Hematopoietic multipotent progenitor cell treated with erythropoietin and hydrocortisone succinate and interleukin-3 and kit ligand, for 17 days (in vitro differentiated cells): Measurements from ENCODE around the gene NBEA.

Source experiments
- DNase-seq: peaks from one replicate; pipeline ENCODE4 v3.0.0-alpha.2; 2015; ENCODE audit warnings: low spot score

Gene NBEA

DNA sequence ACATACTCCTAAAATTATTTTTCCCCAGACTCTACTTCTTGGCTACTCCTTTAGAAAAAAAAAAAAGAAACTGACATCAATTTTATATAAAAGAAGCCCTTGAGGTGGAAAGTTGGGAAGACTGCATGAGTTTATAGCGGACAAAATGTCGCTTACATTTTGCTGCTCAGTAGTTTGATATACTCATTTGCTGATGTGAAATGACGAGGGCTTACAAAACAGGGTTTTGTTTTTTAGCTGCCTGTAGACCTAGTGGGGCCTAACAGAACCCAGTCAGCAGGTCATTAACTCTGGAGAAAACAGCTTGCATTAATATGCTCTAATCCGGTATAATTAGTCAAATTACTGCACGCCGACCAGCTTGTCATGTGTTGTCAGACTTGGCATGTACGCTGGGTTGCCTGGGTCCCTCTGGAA, 572.0 kb downstream of the NBEA start:
- DNase-seq, result no peak

DNA sequence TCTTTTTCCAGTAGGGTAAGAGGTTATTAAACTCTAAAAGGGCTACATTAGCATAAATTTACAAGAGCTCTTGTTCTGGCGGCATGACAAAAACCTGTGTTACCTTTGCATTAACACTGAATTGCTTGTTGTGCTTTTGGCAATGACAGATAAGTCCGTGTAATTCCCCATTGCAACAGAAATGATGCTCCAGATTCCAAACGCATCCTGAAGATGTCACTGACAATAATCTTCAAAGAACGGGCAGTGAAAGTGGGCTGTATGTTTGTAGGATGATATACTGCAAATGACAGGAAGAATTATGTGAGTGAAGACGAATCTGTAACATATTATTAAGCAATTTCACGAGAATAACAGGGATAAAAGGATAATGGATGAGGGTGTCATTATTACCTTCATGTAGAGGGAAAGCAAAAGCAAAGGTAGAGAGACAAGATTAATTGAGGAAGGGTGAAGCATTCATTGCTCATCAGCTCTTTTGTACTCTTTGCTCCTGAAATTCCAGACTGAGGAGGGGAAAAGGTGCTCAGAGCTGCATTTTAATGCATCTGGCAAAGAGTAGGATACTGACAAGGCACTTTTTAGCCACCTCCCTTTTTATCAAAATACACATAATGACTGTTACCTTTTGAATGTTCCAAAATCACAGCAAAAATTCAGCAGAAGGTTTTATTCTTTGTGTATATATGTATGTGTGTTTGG, 572.9 kb downstream of the NBEA start:
- no peak for DNase-seq

DNA sequence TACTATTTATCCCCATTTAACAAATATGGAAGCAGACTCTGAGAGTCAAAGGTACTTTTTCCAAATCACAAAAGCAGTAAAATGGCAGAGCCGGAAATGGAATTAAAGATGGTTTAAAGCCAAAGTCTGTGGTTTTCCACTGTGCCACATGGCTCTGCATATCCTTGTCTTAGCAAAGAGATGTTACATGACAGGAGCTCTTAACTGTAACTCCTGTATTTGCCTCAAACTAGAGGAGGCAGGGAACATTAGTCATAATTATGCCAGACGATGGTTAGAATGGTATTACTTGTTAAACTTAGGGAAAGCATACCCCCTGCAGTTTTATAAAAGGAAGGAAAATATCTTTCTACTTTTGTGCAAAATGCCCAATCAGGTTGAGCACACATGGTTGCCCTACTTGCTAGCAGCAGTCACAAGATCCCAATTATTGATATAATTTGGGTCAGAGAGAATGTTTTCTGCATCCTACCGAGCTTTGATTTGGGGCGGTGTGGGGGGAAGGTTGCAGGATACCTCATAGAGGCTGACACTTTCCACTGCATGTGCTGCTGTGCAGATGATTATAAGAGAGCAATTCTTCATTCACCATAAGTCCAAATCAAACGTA, 576.4 kb downstream of the NBEA start:
- DNase-seq, result no peak

DNA sequence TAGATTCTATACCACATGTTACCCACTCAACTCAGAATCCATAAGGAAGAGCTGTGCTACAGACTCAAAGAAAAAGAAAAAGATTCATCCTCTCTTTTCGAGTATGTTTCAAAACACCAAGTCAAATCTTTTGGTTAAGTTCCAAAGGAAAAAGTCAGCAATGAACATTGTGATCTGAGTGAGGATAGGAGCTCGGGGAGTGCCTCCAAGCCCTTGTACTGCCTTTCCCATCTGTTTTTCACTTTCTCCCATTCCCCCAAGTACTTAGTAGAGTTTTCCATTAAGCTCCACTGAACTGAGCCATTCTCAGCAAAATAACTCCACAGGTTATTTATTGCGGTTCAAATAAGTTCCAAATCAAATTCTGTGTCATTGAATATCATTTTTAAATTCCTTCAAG, 582.1 kb downstream of the NBEA start:
- DNase-seq, result no peak

DNA sequence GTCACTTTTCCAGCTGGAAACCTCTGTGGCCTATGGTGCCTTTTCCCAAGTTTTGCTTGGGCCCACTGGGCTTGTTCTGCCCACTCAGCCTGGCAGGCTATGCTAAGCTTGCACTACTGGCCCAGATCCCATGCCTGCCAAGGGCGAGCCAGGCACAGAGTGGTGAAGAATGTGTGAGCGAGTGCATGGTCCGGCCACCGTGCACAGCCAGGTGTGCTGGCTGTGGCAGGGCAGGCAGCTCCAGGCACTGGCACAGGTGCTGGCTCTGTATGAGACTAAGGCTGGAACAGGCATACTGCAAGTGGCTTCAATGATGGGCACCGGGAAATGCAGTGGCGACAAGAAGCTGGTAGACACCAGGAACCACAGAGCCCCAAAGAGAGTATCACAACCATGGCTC, 584.5 kb downstream of the NBEA start:
- DNase-seq, result no peak

DNA sequence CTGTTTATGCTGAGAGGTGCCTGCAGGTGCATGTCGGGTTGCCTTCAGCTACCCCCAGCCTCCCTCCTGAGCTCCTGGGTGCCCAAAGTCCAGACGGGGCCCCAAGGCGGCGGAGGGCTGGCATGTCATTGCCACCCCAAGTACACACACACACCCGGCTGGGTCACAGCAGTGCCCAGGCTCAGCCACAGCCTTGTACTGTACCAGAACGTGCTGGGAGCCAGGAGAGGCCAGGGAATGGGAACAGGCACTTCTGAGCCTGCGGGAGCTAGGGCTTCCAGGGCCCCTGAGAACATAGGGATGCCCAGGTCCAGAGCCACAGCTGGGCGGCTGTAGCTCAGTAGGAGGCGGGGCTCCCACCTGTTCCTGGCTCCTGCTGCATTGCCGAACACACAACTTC, 585.4 kb downstream of the NBEA start:
- DNase-seq, result no peak

DNA sequence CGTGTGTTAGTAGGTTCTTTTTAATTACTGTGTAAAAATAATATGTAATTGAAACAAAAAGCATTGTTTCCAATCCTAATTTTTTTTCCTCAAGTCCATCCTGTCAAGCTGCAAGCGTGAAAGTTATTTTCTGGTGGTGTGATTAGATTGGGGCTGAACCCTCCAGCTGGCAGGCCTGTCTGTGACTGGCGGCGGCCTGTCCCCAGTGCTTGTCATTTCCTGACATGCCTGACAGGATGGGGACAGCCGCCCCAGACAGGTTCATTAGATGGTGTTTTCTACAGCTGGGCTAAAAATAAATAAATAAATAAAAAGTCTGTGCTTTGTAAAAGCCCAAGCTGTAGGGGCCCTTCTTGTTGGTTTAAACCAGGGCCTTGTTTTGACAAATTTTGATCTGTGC, 588.1 kb downstream of the NBEA start:
- DNase-seq, result no peak

DNA sequence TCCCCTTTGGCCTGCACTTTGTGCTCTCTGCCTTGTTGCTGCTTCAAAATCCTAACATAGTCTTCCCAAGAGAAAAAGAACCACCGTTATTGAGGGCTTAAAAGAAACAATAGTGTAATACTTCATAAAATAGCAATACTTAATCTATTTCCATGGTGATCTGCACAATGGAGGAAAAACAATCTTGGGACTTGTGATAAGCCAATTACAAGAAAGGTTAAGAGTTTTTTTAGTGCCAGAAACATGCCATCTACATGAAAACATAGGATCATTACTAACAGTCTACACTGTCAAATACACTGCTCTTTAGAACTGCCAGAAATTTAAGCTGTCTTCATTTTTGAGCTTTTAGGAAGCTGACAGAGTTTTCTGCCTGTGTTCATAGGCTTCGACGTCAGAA, 588.5 kb downstream of the NBEA start:
- no peak for DNase-seq

DNA sequence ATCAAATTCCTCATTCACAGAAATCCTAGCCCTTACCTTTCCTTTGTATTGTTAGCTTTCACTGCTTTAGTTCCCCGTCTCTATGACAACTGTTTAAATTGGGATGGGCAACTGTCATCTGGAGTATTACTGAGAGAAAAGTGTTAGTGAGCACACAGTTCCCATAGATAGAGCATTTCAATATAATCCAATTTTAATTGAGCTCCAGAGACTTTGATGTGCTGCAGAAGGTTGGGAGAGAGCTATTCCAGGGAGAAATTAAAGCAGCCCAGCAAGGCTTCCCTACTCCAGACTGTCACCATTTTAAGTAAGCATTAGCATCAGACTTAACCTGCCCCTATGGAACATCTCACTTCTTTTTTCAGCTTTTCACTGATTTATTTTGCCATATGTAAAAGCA, 589.5 kb downstream of the NBEA start:
- no peak for DNase-seq

DNA sequence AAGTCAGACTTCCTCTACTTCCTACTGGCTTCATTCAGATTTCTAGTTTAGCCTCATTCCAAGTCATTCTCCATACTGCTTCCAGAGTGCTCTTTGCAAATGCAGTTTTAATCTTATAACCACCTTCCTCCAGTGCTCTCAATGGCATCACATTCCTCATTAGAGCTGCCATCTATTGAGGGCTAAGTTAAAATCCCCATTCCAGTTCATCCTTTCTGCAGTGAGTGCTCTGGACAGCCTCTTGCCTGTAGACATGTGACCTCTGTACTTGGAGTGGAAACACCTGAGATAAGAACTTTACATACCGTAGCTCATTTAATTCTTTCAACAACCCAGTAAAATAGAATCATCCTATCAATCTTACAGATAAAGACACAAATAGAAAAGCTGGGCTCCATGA, 592.3 kb downstream of the NBEA start:
- no peak for DNase-seq

DNA sequence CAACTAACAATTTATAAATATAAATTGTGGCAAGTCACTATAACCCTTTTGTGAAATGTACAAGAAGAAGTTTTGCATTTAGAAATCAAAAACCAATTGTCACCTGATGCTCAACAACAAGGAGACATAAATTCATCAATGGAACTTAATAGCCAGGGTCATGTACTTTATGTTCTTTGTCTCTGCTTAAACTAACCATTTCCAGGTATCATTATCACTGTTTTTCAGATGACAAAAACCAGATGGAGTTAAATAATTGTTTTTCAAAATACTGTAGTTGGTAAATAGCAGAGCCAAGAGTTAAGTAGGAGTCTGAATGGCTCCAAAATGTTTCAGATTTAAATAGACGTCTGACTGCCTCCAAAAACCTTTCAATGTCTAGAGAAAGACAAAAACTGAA, 606.7 kb downstream of the NBEA start:
- no peak for DNase-seq

DNA sequence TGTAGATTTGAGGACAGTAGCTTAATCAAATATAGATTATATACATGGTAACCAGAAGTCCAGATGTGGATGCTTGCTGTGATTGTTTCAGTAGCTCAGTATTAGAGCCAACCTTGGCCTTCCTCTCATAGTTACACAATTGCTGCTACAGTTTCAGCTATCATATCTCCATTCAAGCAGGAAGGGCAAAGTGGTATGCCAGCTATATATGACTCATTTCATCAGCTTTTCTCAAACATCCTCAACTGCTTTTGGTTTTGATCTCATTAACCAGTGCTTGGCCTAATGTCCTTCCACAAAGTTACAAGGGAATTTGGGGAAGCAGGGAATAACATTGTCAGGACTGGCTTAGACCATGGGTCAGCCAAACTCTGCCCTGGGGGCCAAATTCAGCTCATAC, 607.4 kb downstream of the NBEA start:
- no peak for DNase-seq

DNA sequence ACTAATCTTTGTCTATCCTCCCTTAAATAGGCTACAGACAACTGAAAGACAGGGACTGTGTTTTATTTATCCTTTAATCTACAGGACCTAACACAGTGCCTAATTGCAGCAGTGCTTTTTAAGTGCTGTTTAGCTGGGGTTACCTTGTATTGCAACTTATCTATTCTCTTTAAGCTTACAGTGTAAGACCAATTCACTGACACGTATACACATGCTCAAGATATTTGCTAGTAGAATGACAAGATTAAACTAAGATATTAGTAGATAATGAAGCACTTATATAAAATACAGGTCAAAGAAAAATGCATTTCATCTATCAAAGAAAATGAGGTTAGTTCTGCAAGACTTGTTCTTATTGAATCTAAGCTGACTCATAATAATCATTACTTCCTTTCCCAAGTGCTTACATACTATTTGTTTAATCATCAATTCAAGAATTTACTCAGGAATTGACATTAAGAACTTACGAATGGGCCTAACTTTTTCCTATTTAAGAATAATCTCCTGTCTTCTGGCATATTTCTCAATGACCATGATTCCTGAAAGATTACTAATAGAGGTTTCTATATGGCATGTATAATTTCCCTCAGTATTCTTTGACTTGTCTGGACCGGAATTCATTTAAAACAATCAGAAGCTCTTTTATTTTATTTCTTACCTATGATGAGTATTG, 610.2 kb downstream of the NBEA start:
- no peak for DNase-seq

DNA sequence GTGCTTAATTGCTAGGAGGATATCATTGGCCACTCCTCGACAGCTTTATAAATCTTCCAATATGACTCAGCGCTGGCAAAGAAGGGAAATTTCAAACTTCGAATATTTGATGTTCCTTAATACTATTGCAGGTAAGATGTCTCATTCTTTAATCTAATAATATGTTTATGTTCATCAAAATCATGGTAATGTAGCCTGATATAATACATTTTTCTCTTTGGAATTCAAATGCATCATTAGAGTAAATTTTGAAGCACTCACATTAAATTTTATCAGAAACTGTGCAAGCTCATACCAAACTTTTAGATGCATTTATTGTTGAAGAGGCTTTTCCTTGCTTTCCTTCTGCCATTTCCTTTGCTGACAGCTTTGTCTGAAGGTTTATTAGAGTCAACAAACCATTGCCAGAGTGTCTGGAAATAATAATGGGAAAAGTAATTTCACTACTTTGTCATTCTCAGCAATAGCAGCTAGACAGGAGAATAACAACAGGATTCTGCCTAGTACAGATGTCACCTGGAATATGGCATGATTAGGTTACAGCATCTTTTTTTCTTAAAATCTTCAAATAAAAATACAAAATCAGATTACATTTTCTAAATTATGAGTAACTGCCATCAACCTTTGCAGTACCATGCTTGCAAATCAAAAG, 613.0 kb downstream of the NBEA start:
- no peak for DNase-seq

DNA sequence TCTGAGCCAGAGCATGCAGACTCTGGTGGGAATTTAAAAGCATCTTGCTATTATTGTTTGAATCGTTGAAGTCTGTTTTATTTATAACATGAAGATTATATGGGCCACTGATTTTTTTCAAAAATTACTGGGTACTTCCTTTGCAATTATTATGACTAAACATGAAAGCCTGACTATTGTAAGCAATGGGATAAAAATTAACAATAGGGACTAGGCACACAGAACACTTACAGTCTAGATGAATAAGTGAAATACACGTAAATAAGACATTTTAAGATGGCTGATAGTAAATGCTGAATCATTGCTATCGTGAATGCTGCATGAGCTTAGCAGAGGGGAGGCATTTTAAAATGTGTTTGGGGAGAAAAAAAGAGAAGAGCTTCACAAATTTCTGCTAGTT, 615.4 kb downstream of the NBEA start:
- no peak for DNase-seq

DNA sequence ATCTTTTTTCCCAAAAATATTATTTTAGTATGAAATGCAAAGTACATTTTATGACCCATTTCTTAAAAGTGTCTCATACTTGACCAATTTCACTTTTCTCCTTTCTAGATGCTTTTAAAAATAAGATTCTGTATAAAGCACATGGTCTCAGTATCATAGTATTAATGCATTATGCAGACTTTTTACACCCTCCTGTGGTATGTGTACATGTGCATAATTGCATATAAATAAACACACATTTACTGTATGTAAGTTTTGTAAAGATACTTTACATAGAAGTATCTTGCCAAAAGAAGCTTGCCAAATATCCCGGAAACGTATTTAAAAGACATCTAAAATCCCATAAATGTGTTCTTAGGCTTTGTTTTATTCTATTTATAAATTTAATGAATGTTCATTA, 619.5 kb downstream of the NBEA start:
- DNase-seq, result no peak

DNA sequence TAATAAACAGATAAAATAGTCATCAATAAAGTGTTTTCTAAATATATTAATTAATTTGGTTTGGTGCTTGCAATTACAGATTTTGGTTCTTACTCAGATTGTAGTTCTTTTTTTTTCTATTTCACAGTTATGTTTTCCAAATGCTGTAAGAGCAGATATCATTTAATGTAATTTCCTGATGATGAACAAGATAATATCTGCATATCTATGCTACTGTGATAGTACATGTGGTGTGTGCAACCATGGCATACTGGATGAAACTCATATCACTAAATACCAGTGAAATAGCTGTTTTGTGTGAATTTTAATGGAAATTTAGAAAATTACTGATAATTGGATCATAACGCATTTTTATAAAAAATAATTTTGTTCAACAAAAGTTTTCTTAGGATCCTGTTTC, 623.2 kb downstream of the NBEA start:
- DNase-seq, result no peak

DNA sequence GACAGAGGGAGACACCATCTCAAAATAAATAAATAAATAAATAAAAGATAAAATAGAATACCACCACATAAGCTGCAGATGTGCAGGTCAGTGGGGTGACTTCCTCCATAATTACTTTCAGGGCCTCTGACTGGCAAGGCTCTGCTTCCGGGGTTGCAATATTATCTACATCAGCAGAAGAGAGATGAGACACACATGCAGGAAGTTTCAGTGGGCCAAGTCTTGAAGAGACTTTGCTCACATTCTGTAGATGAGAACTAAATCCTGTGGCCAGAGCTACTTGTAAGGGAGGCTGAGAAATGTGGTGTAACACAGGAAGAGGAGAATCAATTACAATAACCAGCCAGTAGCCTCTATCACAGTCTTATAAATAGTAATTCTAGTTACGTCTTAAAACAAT, 624.3 kb downstream of the NBEA start:
- no peak for DNase-seq

DNA sequence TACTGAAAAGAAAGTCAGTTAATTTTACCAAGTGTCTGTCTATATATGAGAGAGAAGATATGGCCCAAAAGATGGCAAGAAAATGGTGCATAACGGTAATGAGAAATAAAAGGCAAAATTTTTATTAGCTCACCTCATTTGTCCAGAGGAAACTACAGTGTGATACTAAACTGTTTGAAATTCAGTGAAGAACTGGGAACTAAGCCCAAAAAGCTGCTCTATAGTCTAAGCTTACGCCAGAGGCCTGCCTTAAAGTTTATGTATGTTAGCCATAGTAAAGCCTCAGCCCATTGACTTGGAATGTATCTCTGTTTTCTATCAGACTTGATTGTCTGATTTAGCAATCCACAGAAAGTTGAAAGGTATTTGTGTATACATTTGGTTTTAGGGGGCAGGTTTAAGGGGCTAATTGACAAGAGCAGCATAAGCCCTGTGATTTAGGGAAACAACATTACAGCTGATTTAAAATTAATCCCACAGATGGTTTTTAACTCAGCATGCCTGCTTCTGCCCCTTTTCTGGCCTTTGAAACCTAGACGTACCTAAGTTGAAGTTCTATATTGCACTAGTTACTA, 625.4 kb downstream of the NBEA start:
- no peak for DNase-seq

DNA sequence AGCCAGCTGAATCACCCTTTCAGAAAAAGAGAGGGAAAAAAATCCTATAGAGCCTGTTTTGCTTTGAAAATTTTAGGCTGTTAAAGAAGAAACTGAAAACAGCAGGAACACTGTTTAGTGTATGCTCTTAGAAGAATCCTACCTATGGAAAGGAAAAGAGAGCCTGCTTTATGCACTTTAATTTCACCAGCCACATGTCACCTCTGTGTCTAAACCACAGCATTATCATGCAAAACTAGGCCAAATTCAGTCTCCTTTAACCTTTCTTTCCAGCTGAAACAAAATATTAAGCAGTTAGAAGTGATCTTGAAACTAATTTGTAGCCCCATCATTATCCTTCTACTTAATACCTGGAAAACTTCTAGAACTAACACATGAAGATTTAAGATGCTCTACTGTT, 631.6 kb downstream of the NBEA start:
- DNase-seq, result no peak

DNA sequence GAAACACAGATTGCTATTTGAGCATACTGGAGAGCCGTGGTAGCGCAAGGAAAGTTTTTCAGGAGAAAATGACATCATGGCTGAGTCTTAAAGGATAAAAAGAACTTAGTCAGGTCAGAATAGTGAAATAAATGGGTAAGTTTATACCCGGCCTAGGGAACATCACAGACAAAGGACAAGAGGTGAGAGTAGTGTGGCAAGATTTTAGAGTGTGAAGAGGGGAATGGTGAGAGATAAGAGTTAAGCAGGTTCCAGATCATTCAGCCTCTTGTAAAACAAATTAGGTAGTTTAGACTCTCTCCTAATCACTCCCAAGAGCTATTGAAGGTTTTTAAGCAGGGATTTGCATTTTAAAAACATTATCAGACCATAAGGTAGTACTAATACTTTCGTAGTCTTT, 650.4 kb downstream of the NBEA start:
- DNase-seq, result no peak

DNA sequence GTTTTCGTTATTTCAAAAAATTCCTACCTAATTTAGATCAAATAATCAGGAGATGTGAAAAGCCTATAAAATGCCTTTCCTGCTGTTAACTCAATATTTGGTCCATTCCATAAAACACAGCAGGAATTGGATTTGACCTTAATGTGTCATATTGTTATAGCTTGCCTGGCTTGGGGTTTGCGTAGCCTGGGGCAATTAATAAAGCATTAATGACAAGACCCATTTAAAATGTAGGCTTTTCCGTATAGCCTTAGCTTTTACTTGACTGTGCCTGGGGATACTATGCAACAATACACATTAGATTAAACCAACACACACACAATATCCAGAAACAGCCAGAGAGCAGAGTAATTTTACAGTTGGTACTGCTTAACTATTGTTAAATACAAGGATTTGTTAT, 651.6 kb downstream of the NBEA start:
- DNase-seq, result no peak

DNA sequence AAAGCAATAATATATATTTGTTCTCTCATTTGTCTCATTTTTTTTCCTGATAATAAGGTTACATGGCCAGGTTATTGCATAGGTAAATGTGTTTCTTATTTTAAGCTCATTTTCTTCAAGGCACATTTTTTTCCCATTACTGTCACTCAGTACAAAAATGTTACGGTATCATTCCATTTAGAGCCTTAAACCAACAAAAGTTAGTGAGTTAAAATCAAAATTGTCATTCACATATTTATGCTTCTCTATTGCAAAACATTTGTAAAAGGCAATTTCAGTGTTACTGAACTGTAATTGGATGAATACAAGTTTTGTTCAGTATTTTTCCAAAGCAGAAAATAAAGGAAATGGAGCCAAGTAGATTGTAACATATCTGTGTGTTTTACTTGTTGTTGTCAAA, 652.0 kb downstream of the NBEA start:
- no peak for DNase-seq
